Endodermal cell (in vitro differentiated cells): ENCODE results near the gene OPRL1. TPM values are rescaled to one million over a fixed set of nuclear protein-coding genes. Genes with fewer than 3 reads are reported as not detected.

Experiments
- DNase-seq: peaks from one replicate; pipeline ENCODE4 v3.0.0-alpha.2; 2017
- H3K27ac ChIP-seq: 2 replicates; pipeline ENCODE4 v1.5.1; 2013; ENCODE audit warnings: mild to moderate bottlenecking, low read depth, low read length, moderate library complexity
- H3K27me3 ChIP-seq: 2 replicates; pipeline ENCODE4 v1.6.1; 2013; ENCODE audit warnings: mild to moderate bottlenecking, low read length, moderate library complexity; ENCODE audit not compliant: insufficient read depth, control insufficient read depth, poor library complexity, severe bottlenecking
- H3K36me3 ChIP-seq: 2 replicates; pipeline ENCODE4 v1.7.0; 2013; ENCODE audit warnings: mild to moderate bottlenecking, low read length, moderate library complexity; ENCODE audit not compliant: control insufficient read depth, insufficient read depth
- H3K4me1 ChIP-seq: one replicate; pipeline ENCODE4 v1.7.0; 2013; ENCODE audit warnings: low read length; ENCODE audit not compliant: control insufficient read depth, insufficient read depth
- H3K4me3 ChIP-seq: 2 replicates; pipeline ENCODE4 v1.5.1; 2013; ENCODE audit warnings: mild to moderate bottlenecking, low read length, moderate library complexity
- H3K9ac ChIP-seq: 2 replicates; pipeline ENCODE4 v1.6.1; 2013; ENCODE audit warnings: mild to moderate bottlenecking, low read length, moderate library complexity; ENCODE audit not compliant: poor library complexity, severe bottlenecking; ENCODE audit errors: extremely low read depth
- H3K9me3 ChIP-seq: 2 replicates; pipeline ENCODE4 v1.6.1; 2013; ENCODE audit warnings: mild to moderate bottlenecking, low read length, moderate library complexity; ENCODE audit not compliant: control insufficient read depth
- H3K27ac Mint-ChIP-seq: 2 replicates; pipeline ENCODE4 v1.8.0; 2020; ENCODE audit warnings: mixed read lengths
- H3K27me3 Mint-ChIP-seq: 2 replicates; pipeline ENCODE4 v1.8.0; 2021; ENCODE audit warnings: mild to moderate bottlenecking, mixed read lengths; ENCODE audit not compliant: insufficient read depth
- H3K36me3 Mint-ChIP-seq: 2 replicates; pipeline ENCODE4 v1.8.0; 2020; ENCODE audit warnings: low read depth, mixed read lengths
- H3K4me1 Mint-ChIP-seq: 2 replicates; pipeline ENCODE4 v1.8.0; 2020; ENCODE audit warnings: mixed read lengths
- H3K4me3 Mint-ChIP-seq: 2 replicates; pipeline ENCODE4 v1.8.0; 2020; ENCODE audit warnings: mild to moderate bottlenecking, moderate library complexity, mixed read lengths
- H3K9me3 Mint-ChIP-seq: 2 replicates; pipeline ENCODE4 v1.8.0; 2020; ENCODE audit warnings: mild to moderate bottlenecking, mixed read lengths
- CTCF ChIP-seq: fragments of 200-600 bp; sonication (generic); conservative IDR thresholded peaks from 2 replicates; pipeline ENCODE4 v1.5.0; 2021; ENCODE audit warnings: antibody characterized with exemption, mild to moderate bottlenecking
- WGBS, 2 experiments: methylation state at CpG; one replicate each; pipeline versions ENCODE4 v1.1.5 to v1.1.7; 2013; ENCODE audit warnings: missing lambda C conversion rate in 2 of 2, mixed read lengths in 1 of 2; ENCODE audit not compliant: insufficient coverage in 1 of 2, insufficient read length in 1 of 2; 5-methylcytosine and 5-hydroxymethylcytosine counted together
- total RNA-seq, 2 donors: library from RNA; stranded (reverse); fragmentation: NEBNext Ultra II Directional in 1 of 2; extraction: Animal tissue kit (Norgen Biotek cat#: 25700) in 1 of 2; gene quantifications; 2 replicates in 1 of 2; 3 replicates in 1 of 2; pipeline ENCODE4 v1.2.1, GENCODE V29; 2021

OPRL1 gene
- total RNA-seq, 2 donors from 2014 or later: 4.1 to 5.5 TPM

GRCh38 chr20:64079273-64080012, 439 bp upstream of the OPRL1 start, which contains the start of gene RGS19:
Gene RGS19, minus strand, starts transcription at chr20:64079518. Its CDS starts 2,632 bp downstream, at chr20:64076886.
- Histone ChIP-seq H3K4me3 (peak within 1 kb of the TSS; percentile 84), H3K9ac (peak within 1 kb of the TSS; percentile 71), H3K4me1 (no peaks in the 10 kb centered on the region), H3K27me3 (peaks cover 17% of the 10 kb centered on the region), H3K9me3 (no peaks in the 10 kb centered on the region), H3K27ac (no peak within 1 kb of the TSS), H3K36me3 (no peaks in the 10 kb centered on the region)
- Mint-ChIP-seq H3K9me3 (no peaks in the 10 kb centered on the region), H3K27me3 (peaks cover 25% of the 10 kb centered on the region), H3K36me3 (no peaks in the 10 kb centered on the region), H3K4me1 (peaks cover 18% of the 10 kb centered on the region), H3K4me3 (peak within 1 kb of the TSS; percentile 75), H3K27ac (no peak within 1 kb of the TSS)
- whole genome bisulfite sequencing, 2 experiments: 0 to 1% methylated on average over 13 to 70 of the region's 73 CpGs
- DNase-seq: peak; percentile 88
- TF ChIP-seq CTCF: no peak

GRCh38 chr20:64080813-64081623, 1.1 kb downstream of the OPRL1 start:
- H3K27ac ChIP-seq: no peak overlapping the region
- H3K4me1 ChIP-seq: no peaks in the 10 kb centered on the region
- Mint-ChIP-seq H3K36me3 (no peaks in the 10 kb centered on the region), H3K27me3 (peaks cover 41% of the 10 kb centered on the region), H3K4me3 (peak overlapping the region; percentile 75), H3K27ac (no peak overlapping the region), H3K9me3 (no peaks in the 10 kb centered on the region), H3K4me1 (peaks cover 19% of the 10 kb centered on the region)
- WGBS, 2 experiments: 93 to 98% methylated on average over 7 to 17 of the region's 17 CpGs
- H3K9ac ChIP-seq: no peak overlapping the region
- no peaks in the 10 kb centered on the region for H3K9me3 ChIP-seq
- DNase-seq: no peak
- no peak for TF ChIP-seq CTCF
- H3K36me3 ChIP-seq: no peaks in the 10 kb centered on the region
- peaks cover 33% of the 10 kb centered on the region for H3K27me3 ChIP-seq
- H3K4me3 ChIP-seq: peak overlapping the region; percentile 79

GRCh38 chr20:64081624-64081964, 1.7 kb downstream of the OPRL1 start:
- peaks cover 39% of the 10 kb centered on the region for H3K27me3 ChIP-seq
- H3K27ac ChIP-seq: no peak overlapping the region
- H3K9me3 ChIP-seq: no peaks in the 10 kb centered on the region
- H3K36me3 ChIP-seq: no peaks in the 10 kb centered on the region
- Mint-ChIP-seq H3K27ac (no peak overlapping the region), H3K4me3 (no peak overlapping the region), H3K36me3 (no peaks in the 10 kb centered on the region), H3K4me1 (peaks cover 19% of the 10 kb centered on the region), H3K27me3 (peaks cover 46% of the 10 kb centered on the region), H3K9me3 (no peaks in the 10 kb centered on the region)
- H3K4me1 ChIP-seq: no peaks in the 10 kb centered on the region
- 89 to 92% methylated on average over 6 of the region's 6 CpGs for WGBS, 2 experiments
- H3K9ac ChIP-seq: no peak overlapping the region
- TF ChIP-seq CTCF: no peak
- DNase-seq: no peak
- no peak overlapping the region for H3K4me3 ChIP-seq
